GM18951 (cell line): ENCODE results near the gene ISG20L2.

ENCODE experiments used
- POLR2A ChIP-seq: IDR thresholded peaks from 4 replicates; pipeline ENCODE4 v1.6.1; 2011; ENCODE audit warnings: mild to moderate bottlenecking; ENCODE audit not compliant: insufficient read length, insufficient read depth; ENCODE audit errors: extremely low read depth
- in situ Hi-C: fragments of 300-500 bp; cut with MboI; formaldehyde crosslinking; loops from one replicate; pipeline ENCODE4 v1.12.0; 2022; ENCODE audit warnings: low sequenced_read_pairs, mixed read lengths, inconsistent platforms; ENCODE audit not compliant: unreplicated experiment

ISG20L2 gene

GRCh38 chr1:156676114-156676819 lies 52.3 kb downstream of the ISG20L2 start:
- in situ Hi-C loops, result loop anchor here (25.0 kb wide), 1 partner anchor 186 kb away; the partner anchor contains the start of genes INSRR and NTRK1
- TF ChIP-seq POLR2A, result no peak

- in situ Hi-C loops, result loop anchor here (25.0 kb wide), 1 partner anchor 187 kb away; the partner anchor contains the start of genes INSRR and NTRK1
- no peak for TF ChIP-seq POLR2A
Measured at GRCh38 chr1:156675210-156676113, 53.1 kb downstream of the ISG20L2 start.

- no peak for TF ChIP-seq POLR2A
- in situ Hi-C loops, result no loop called here
Measured at GRCh38 chr1:156673387-156674121, 55.0 kb downstream of the ISG20L2 start.
